A549 (cell line): ENCODE measurements around the gene OPN1MW.

Experiments used
- HOXA7 ChIP-seq: fragments of 250-450 bp; sonication (Bioruptor Pico); IDR thresholded peaks from 2 replicates; pipeline ENCODE4 v1.5.0; 2020; ENCODE audit warnings: mild to moderate bottlenecking, moderate library complexity
- MAFK ChIP-seq: fragments of 450-650 bp; IDR thresholded peaks from 2 replicates; pipeline ENCODE4 v1.6.1; 2014; ENCODE audit not compliant: partially characterized antibody
- POLR2A ChIP-seq: IDR thresholded peaks from 2 replicates; pipeline ENCODE4 v1.6.1; 2012; ENCODE audit warnings: mild to moderate bottlenecking, low read length
- ZNF302 ChIP-seq: fragments of 250-450 bp; sonication (Bioruptor Pico); IDR thresholded peaks from 2 replicates; pipeline ENCODE4 v1.9.0; 2021; ENCODE audit warnings: inconsistent platforms, mild to moderate bottlenecking, moderate library complexity
- TF ChIP-seq, protein P1 (sequence below): fragments of >200 bp; sonication (Bioruptor Twin); formaldehyde crosslinking; IDR thresholded peaks from 3 replicates; pipeline ENCODE4 v1.5.1; 2016

DNA sequence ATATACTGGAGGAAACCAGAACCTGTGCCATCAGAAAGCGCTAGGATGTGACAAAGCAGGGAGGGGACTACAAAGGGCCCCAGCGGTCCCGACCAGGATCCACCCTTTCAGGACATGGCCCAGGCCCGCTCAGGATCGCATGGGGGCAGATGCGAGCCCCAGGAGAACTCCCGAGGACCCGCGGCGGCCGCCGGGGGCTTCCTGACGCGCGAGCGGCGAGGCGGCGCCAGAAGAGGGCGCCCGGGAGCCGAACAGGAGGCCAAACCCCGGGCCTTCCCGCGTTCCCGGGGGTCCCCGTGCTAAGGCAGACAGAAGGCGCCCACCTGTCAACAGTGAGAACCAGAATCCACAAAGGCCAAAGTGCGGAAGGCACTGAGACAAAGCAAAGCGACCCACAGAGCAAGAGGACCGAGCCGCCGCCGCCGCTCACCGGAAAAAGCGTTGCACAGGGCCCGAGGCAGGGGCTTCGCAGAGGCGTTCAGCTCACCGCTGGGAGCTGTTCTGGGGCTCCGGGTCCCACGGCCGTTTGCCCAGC is 45.7 kb upstream of the OPN1MW start:
- TF ChIP-seq, protein P1, sequence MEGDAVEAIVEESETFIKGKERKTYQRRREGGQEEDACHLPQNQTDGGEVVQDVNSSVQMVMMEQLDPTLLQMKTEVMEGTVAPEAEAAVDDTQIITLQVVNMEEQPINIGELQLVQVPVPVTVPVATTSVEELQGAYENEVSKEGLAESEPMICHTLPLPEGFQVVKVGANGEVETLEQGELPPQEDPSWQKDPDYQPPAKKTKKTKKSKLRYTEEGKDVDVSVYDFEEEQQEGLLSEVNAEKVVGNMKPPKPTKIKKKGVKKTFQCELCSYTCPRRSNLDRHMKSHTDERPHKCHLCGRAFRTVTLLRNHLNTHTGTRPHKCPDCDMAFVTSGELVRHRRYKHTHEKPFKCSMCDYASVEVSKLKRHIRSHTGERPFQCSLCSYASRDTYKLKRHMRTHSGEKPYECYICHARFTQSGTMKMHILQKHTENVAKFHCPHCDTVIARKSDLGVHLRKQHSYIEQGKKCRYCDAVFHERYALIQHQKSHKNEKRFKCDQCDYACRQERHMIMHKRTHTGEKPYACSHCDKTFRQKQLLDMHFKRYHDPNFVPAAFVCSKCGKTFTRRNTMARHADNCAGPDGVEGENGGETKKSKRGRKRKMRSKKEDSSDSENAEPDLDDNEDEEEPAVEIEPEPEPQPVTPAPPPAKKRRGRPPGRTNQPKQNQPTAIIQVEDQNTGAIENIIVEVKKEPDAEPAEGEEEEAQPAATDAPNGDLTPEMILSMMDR: peak; percentile 73
- no peak for TF ChIP-seq MAFK
- no peak for TF ChIP-seq POLR2A
- no peak for TF ChIP-seq HOXA7
- TF ChIP-seq ZNF302 (CRISPR knock-in tag): no peak
